ENCODE measurements around the gene SHE.

DNA sequence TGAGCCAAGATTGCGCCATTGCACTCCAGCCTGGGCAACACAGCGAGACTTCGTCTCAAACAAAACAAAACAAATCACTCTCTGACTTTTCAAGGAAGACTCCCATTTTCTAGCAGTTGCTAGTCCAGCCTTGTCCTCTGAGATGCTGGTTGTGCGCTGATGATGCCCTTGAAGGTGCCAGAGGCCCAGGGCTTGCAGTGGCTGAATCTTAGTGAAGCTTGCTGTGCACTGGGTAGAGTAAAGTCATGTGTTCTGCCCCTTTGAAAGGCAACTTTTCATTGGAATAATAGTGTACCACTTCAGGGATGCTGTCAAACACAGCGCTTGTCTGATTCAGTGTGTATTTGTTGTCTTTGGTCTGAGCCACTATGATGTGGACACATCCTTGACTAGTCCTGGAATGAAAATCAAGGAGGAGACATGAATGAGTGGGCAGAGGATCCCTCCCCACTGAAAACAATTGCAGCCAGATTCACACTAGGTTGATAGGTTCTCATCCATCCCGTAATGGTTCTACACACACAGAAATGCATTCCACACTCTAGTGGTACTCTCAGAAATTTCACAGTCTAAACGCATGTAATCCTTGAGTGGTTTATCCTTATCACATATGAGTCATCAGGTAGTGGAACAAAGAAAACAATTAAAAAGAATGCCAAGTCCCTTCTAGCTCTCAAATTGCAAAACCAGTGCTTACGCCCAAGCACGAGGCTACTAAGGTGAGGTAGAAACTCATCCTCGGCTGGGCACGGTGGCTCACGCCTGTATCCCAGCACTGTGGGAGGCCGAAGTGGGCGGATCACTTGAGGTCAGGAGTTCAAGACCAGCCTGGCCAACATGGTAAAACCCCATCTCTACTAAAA, 18.0 kb downstream of the SHE start:
- TF ChIP-seq, protein P1, sequence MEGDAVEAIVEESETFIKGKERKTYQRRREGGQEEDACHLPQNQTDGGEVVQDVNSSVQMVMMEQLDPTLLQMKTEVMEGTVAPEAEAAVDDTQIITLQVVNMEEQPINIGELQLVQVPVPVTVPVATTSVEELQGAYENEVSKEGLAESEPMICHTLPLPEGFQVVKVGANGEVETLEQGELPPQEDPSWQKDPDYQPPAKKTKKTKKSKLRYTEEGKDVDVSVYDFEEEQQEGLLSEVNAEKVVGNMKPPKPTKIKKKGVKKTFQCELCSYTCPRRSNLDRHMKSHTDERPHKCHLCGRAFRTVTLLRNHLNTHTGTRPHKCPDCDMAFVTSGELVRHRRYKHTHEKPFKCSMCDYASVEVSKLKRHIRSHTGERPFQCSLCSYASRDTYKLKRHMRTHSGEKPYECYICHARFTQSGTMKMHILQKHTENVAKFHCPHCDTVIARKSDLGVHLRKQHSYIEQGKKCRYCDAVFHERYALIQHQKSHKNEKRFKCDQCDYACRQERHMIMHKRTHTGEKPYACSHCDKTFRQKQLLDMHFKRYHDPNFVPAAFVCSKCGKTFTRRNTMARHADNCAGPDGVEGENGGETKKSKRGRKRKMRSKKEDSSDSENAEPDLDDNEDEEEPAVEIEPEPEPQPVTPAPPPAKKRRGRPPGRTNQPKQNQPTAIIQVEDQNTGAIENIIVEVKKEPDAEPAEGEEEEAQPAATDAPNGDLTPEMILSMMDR (conservative IDR thresholded peaks at IDR 0.05 in 1 of 2, IDR thresholded peaks at IDR 0.05 in 1 of 2; ENCODE audit: low read depth in 1 of 2, low read length in 2 of 2) = no peak
- no peak for TF ChIP-seq EZH2 (IDR thresholded peaks at IDR 0.05; ENCODE audit: low read length, missing control alignments)

Data from fibroblast of lung (primary cell).